ENCODE data around the gene ALDH1B1. TPM values are rescaled to one million over a fixed set of nuclear protein-coding genes. Genes with fewer than 3 reads are reported as not detected.

Gene ALDH1B1
- total and polyA plus RNA-seq, 9 of the 15 experiments (the other 6 are each of a cell fraction or from before 2014, with no cell fraction given) = 8.6 to 46.5 (median 30.8) TPM

- TF ChIP-seq MCM7 (IDR thresholded peaks at IDR 0.05) = no peak
- TF ChIP-seq SMARCB1 (IDR thresholded peaks at IDR 0.05; ENCODE audit: insufficient read length, low read depth) = no peak
- TF ChIP-seq RHOXF2B (CRISPR knock-in tag; conservative IDR thresholded peaks at IDR 0.05) = no peak
- TF ChIP-seq, protein P1, sequence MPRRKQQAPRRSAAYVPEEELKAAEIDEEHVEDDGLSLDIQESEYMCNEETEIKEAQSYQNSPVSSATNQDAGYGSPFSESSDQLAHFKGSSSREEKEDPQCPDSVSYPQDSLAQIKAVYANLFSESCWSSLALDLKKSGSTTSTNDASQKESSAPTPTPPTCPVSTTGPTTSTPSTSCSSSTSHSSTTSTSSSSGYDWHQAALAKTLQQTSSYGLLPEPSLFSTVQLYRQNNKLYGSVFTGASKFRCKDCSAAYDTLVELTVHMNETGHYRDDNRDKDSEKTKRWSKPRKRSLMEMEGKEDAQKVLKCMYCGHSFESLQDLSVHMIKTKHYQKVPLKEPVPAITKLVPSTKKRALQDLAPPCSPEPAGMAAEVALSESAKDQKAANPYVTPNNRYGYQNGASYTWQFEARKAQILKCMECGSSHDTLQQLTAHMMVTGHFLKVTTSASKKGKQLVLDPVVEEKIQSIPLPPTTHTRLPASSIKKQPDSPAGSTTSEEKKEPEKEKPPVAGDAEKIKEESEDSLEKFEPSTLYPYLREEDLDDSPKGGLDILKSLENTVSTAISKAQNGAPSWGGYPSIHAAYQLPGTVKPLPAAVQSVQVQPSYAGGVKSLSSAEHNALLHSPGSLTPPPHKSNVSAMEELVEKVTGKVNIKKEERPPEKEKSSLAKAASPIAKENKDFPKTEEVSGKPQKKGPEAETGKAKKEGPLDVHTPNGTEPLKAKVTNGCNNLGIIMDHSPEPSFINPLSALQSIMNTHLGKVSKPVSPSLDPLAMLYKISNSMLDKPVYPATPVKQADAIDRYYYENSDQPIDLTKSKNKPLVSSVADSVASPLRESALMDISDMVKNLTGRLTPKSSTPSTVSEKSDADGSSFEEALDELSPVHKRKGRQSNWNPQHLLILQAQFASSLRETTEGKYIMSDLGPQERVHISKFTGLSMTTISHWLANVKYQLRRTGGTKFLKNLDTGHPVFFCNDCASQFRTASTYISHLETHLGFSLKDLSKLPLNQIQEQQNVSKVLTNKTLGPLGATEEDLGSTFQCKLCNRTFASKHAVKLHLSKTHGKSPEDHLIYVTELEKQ (CRISPR knock-in tag; IDR thresholded peaks at IDR 0.05) = no peak
- TF ChIP-seq NR2C1 (IDR thresholded peaks at IDR 0.05) = no peak
- no peak for TF ChIP-seq NR2C1 (tag; IDR thresholded peaks at IDR 0.05)
- no peak for TF ChIP-seq PHF21A (IDR thresholded peaks at IDR 0.05; ENCODE audit: borderline replicate concordance, low read depth)
- no peak for TF ChIP-seq SMAD4 (CRISPR knock-in tag; conservative IDR thresholded peaks at IDR 0.05)
- TF ChIP-seq IRF2 (CRISPR knock-in tag; IDR thresholded peaks at IDR 0.05) = no peak
- TF ChIP-seq TRIM25 (IDR thresholded peaks at IDR 0.05; ENCODE audit: borderline replicate concordance) = no peak
- TF ChIP-seq, protein P2, sequence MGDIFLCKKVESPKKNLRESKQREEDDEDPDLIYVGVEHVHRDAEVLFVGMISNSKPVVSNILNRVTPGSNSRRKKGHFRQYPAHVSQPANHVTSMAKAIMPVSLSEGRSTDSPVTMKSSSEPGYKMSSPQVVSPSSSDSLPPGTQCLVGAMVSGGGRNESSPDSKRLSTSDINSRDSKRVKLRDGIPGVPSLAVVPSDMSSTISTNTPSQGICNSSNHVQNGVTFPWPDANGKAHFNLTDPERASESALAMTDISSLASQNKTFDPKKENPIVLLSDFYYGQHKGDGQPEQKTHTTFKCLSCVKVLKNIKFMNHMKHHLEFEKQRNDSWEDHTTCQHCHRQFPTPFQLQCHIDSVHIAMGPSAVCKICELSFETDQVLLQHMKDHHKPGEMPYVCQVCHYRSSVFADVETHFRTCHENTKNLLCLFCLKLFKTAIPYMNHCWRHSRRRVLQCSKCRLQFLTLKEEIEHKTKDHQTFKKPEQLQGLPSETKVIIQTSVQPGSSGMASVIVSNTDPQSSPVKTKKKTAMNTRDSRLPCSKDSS (IDR thresholded peaks at IDR 0.05; ENCODE audit: low read depth, partially characterized antibody) = no peak
- no peak for TF ChIP-seq FUS (optimal IDR thresholded peaks at IDR 0.05; ENCODE audit: low read depth, low read length)
- no peak for TF ChIP-seq MTA1 (IDR thresholded peaks at IDR 0.05; ENCODE audit: borderline replicate concordance)
- no peak for TF ChIP-seq ERF (CRISPR knock-in tag; IDR thresholded peaks at IDR 0.05)
- 0 out of 2 replicates have a peak, but pooled peaks have one; percentile 19 for TF ChIP-seq RB1 (IDR thresholded peaks at IDR 0.05; ENCODE audit: low read depth)
- no peak for TF ChIP-seq ZNF282 (CRISPR knock-in tag; IDR thresholded peaks at IDR 0.05)
- TF ChIP-seq, protein P3, sequence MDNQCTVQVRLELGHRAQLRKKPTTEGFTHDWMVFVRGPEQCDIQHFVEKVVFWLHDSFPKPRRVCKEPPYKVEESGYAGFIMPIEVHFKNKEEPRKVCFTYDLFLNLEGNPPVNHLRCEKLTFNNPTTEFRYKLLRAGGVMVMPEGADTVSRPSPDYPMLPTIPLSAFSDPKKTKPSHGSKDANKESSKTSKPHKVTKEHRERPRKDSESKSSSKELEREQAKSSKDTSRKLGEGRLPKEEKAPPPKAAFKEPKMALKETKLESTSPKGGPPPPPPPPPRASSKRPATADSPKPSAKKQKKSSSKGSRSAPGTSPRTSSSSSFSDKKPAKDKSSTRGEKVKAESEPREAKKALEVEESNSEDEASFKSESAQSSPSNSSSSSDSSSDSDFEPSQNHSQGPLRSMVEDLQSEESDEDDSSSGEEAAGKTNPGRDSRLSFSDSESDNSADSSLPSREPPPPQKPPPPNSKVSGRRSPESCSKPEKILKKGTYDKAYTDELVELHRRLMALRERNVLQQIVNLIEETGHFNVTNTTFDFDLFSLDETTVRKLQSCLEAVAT (IDR thresholded peaks at IDR 0.05) = no peak
- TF ChIP-seq ZC3H4 (CRISPR knock-in tag; IDR thresholded peaks at IDR 0.05; ENCODE audit: borderline replicate concordance) = no peak
- TF ChIP-seq THAP12 (CRISPR knock-in tag; IDR thresholded peaks at IDR 0.05) = no peak
Measured at GRCh38 chr9:38362852-38363588, 29.5 kb upstream of the ALDH1B1 start (continued).
